GM19238 (cell line): Measurements from ENCODE around the gene PTPN22.

ENCODE experiments used
- DNase-seq: peaks from one replicate; pipeline ENCODE4 v3.0.0; 2011; ENCODE audit warnings: low spot score; ENCODE audit not compliant: insufficient read length

PTPN22 gene

GRCh38 chr1:113765306-113766230 is 105.9 kb downstream of the PTPN22 start:
- no peak for DNase-seq
